Activated CD8-positive, alpha-beta memory T cell treated with anti-CD3 and anti-CD28 coated beads for 4 hours (primary cell): Measurements from ENCODE around the gene ACSL4.

Experiments
- DNase-seq, 2 donors: peaks; one replicate each; pipeline ENCODE4 v3.0.0-alpha.2; 2020; ENCODE audit warnings: low read depth in 2 of 2

The ACSL4 gene

GRCh38 chrX:109614951-109615350 is 118.1 kb downstream of the ACSL4 start:
- DNase-seq: no peak

DNA sequence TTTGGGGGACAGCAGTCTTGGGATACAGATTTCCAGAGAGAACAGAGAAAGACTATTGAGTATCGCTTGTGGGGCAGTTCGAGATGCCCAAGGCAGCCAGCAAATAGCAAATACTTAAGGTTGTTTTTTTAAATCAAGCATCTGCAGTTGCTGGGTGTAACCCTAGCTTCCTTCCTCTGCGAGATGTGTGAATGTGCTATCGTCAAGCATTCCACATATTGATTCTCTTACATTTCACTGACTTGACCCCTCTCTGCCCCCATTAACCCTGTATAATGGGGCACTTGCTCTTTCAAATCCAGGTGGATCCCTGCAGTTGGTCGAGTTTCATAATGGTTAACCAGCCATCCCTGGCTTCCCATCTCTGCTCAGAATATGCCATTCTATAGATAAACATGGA is 131.6 kb downstream of the ACSL4 start:
- DNase-seq: no peak

GRCh38 chrX:109600237-109600651 is 132.8 kb downstream of the ACSL4 start:
- DNase-seq: no peak

DNA sequence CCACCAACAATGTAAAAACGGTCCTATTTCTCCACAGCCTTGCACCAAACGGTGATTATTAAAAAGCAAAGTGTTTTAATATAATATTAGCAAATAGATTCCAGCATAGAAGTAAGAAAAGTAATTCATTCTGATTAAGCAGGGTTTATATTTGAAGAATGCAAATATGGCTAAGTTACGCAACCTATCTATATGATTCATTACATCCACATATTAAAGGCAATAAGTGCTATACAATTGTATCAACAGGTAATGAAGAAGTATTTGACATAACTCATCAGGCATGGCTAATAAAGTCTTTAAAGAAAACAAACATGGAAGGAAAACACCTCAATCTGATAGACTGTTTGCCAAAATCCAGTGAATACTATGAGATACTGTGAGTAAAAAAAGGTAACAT is 137.0 kb downstream of the ACSL4 start:
- DNase-seq: no peak
